Upper lobe of right lung (tissue), 1 donor: ENCODE results near the gene MITF. TPM values are rescaled to one million over a fixed set of nuclear protein-coding genes. Genes with fewer than 3 reads are reported as not detected.

ENCODE experiments used
- ATAC-seq: fragments of 200-7000 bp; cut with Tn5 transposase; one replicate; pipeline ENCODE4 v1.9.1; 2020; ENCODE audit warnings: mild to moderate bottlenecking, moderate library complexity
- DNase-seq: peaks from one replicate; pipeline ENCODE4 v3.0.0-alpha.2; 2020
- H3K27ac ChIP-seq: fragments of 200-600 bp; one replicate; pipeline ENCODE4 v1.8.0; 2022
- H3K27me3 ChIP-seq: fragments of 200-600 bp; one replicate; pipeline ENCODE4 v1.8.0; 2022; ENCODE audit warnings: mild to moderate bottlenecking
- H3K36me3 ChIP-seq: fragments of 200-600 bp; one replicate; pipeline ENCODE4 v1.8.0; 2022
- H3K4me1 ChIP-seq: fragments of 200-600 bp; one replicate; pipeline ENCODE4 v1.8.0; 2022
- H3K4me3 ChIP-seq: fragments of 200-600 bp; one replicate; pipeline ENCODE4 v1.8.0; 2022; ENCODE audit warnings: mild to moderate bottlenecking
- H3K9me3 ChIP-seq: fragments of 200-600 bp; one replicate; pipeline ENCODE4 v1.8.0; 2022
- CTCF ChIP-seq: fragments of 200-600 bp; IDR thresholded peaks from one replicate; pipeline ENCODE4 v1.8.0; 2022; ENCODE audit warnings: antibody characterized with exemption
- intact Hi-C: fragments of 100-400 bp; cut with DNase I; formaldehyde crosslinking; loops from one replicate; pipeline ENCODE4 v1.11.0; 2022
- total RNA-seq: library from RNA; stranded (reverse); fragmentation: NEBNext Ultra II Directional; extraction: Animal tissue kit (Norgen Biotek cat#: 25700); gene quantifications from one replicate; pipeline ENCODE4 v1.2.1, GENCODE V29; 2021
- donor health status: DM: no; HTN: yes; CAD: no; lungs with severe emphysema.

Gene MITF
- total RNA-seq, 1 donor from 2014 or later = 29.5 TPM

GRCh38 chr3:69817988-69818387 is 78.7 kb downstream of the MITF start:
- Histone ChIP-seq H3K27ac (no peak overlapping the region), H3K4me1 (no peaks in the 10 kb centered on the region), H3K9me3 (no peaks in the 10 kb centered on the region), H3K36me3 (no peaks in the 10 kb centered on the region), H3K4me3 (no peak overlapping the region), H3K27me3 (no peaks in the 10 kb centered on the region)
- peak; percentile 61 for ATAC-seq
- intact Hi-C loops = no loop called here
- no peak for TF ChIP-seq CTCF
- DNase-seq = no peak

GRCh38 chr3:69819282-69819681 is 80.0 kb downstream of the MITF start:
- no peaks in the 10 kb centered on the region for H3K27me3 ChIP-seq
- DNase-seq (no peak), ATAC-seq (no peak)
- no peaks in the 10 kb centered on the region for H3K4me1 ChIP-seq
- H3K9me3 ChIP-seq = no peaks in the 10 kb centered on the region
- H3K36me3 ChIP-seq = no peaks in the 10 kb centered on the region
- H3K4me3 ChIP-seq = no peak overlapping the region
- no peak overlapping the region for H3K27ac ChIP-seq
- TF ChIP-seq CTCF = no peak
- intact Hi-C loops = no loop called here

- H3K27me3 ChIP-seq = no peaks in the 10 kb centered on the region
- no peaks in the 10 kb centered on the region for H3K36me3 ChIP-seq
- TF ChIP-seq CTCF = no peak
- no peak for DNase-seq
- no peak for ATAC-seq
- H3K27ac ChIP-seq = no peak overlapping the region
- no peaks in the 10 kb centered on the region for H3K4me1 ChIP-seq
- H3K4me3 ChIP-seq = no peak overlapping the region
- no peaks in the 10 kb centered on the region for H3K9me3 ChIP-seq
- intact Hi-C loops = no loop called here
Measured at GRCh38 chr3:69821133-69821532, 81.9 kb downstream of the MITF start.

GRCh38 chr3:69823743-69824142 is 84.5 kb downstream of the MITF start:
- Histone ChIP-seq H3K4me3 (no peak overlapping the region), H3K36me3 (no peaks in the 10 kb centered on the region), H3K27me3 (no peaks in the 10 kb centered on the region), H3K27ac (no peak overlapping the region), H3K9me3 (no peaks in the 10 kb centered on the region), H3K4me1 (no peaks in the 10 kb centered on the region)
- intact Hi-C loops = no loop called here
- no peak for TF ChIP-seq CTCF
- no peak for DNase-seq
- ATAC-seq = no peak

- no peak for TF ChIP-seq CTCF
- Histone ChIP-seq H3K27ac (no peak overlapping the region), H3K4me3 (no peak overlapping the region), H3K4me1 (no peaks in the 10 kb centered on the region), H3K9me3 (no peaks in the 10 kb centered on the region), H3K27me3 (no peaks in the 10 kb centered on the region), H3K36me3 (no peaks in the 10 kb centered on the region)
- intact Hi-C loops = no loop called here
- no peak for DNase-seq
- ATAC-seq = peak; percentile 55
Measured at GRCh38 chr3:69825446-69825845, 86.2 kb downstream of the MITF start.

- Histone ChIP-seq H3K9me3 (no peaks in the 10 kb centered on the region), H3K27ac (no peak overlapping the region), H3K36me3 (no peaks in the 10 kb centered on the region), H3K4me1 (no peaks in the 10 kb centered on the region), H3K4me3 (no peak overlapping the region), H3K27me3 (no peaks in the 10 kb centered on the region)
- intact Hi-C loops = no loop called here
- DNase-seq (no peak), ATAC-seq (no peak)
- TF ChIP-seq CTCF = no peak
Measured at GRCh38 chr3:69827127-69827526, 87.9 kb downstream of the MITF start.
